Fibroblast of peridontal ligament (primary cell): ENCODE results near the gene PITPNM1.
"Not testable (repeated sequence)": the region's sequence is repeated elsewhere in the genome, so short reads cannot be mapped to it uniquely, and the experiment has no call there.

Experiments used
- DNase-seq: peaks from one replicate; pipeline ENCODE4 v3.0.0-alpha.2; 2010; ENCODE audit errors: extremely low read depth

PITPNM1 gene

GRCh38 chr11:67489885-67490726 lies 15.1 kb downstream of the PITPNM1 start:
- no peak for DNase-seq

GRCh38 chr11:67489203-67489884 lies 15.8 kb downstream of the PITPNM1 start:
- DNase-seq: no peak

- no peak for DNase-seq
These were observed 18.5 kb downstream of the PITPNM1 start for GRCh38 chr11:67486481-67487195.

GRCh38 chr11:67485873-67486361 lies 19.2 kb downstream of the PITPNM1 start:
- DNase-seq: not testable (repeated sequence)

GRCh38 chr11:67484847-67485311 lies 20.3 kb downstream of the PITPNM1 start:
- DNase-seq: no peak

- no peak for DNase-seq
These were observed 21.1 kb downstream of the PITPNM1 start for GRCh38 chr11:67483831-67484665.

GRCh38 chr11:67482827-67483798 lies 22.1 kb downstream of the PITPNM1 start, which contains the start of gene AIP:
Gene AIP (plus strand): TSS chr11:67483026. CDS start chr11:67483159, 133 bp downstream.
- DNase-seq: peak; percentile 97

- no peak for DNase-seq
These were observed 22.8 kb downstream of the PITPNM1 start for GRCh38 chr11:67482275-67482826.

GRCh38 chr11:67477344-67478050 lies 27.7 kb downstream of the PITPNM1 start:
- not testable (repeated sequence) for DNase-seq

- DNase-seq: not testable (repeated sequence)
These were observed 28.5 kb downstream of the PITPNM1 start for GRCh38 chr11:67476692-67477091.

- no peak for DNase-seq
These were observed 32.3 kb downstream of the PITPNM1 start for GRCh38 chr11:67472882-67473281.

- no peak for DNase-seq
These were observed 34.7 kb downstream of the PITPNM1 start for GRCh38 chr11:67470337-67471002.

- DNase-seq: no peak
These were observed 35.7 kb downstream of the PITPNM1 start for GRCh38 chr11:67469508-67469811.

- DNase-seq: peak; percentile 84
These were observed 36.2 kb downstream of the PITPNM1 start, which contains the start of gene TMEM134 for GRCh38 chr11:67468759-67469507. Gene TMEM134 (minus strand): TSS chr11:67469251. CDS start chr11:67469192, 59 bp downstream.

GRCh38 chr11:67468456-67468758 lies 36.8 kb downstream of the PITPNM1 start:
- DNase-seq: peak; percentile 5

- no peak for DNase-seq
These were observed 37.1 kb downstream of the PITPNM1 start for GRCh38 chr11:67468056-67468455.

GRCh38 chr11:67466962-67467771 lies 38.0 kb downstream of the PITPNM1 start:
- DNase-seq: no peak
